GM19035 (cell line): Measurements from ENCODE around the gene CFAP100.

ENCODE experiments used
- ATAC-seq: cut with Tn5 transposase; IDR thresholded peaks from one replicate; pipeline ENCODE4 v1.9.1; 2021; ENCODE audit not compliant: unreplicated experiment

CFAP100 gene

GRCh38 chr3:126475413-126476114 lies 80.9 kb downstream of the CFAP100 start, which contains the start of gene ZXDC:
Gene ZXDC, minus strand, starts transcription at chr3:126475891. Its CDS starts 26 bp downstream, at chr3:126475865.
- peak; percentile 85 for ATAC-seq

- peak; percentile 40 for ATAC-seq
Observed at GRCh38 chr3:126476166-126477060, 81.7 kb downstream of the CFAP100 start.

GRCh38 chr3:126477061-126477380 lies 82.3 kb downstream of the CFAP100 start:
- no peak for ATAC-seq

GRCh38 chr3:126478581-126479310 lies 84.0 kb downstream of the CFAP100 start:
- ATAC-seq = no peak

GRCh38 chr3:126479642-126480041 lies 84.9 kb downstream of the CFAP100 start:
- no peak for ATAC-seq

- no peak for ATAC-seq
Observed at GRCh38 chr3:126480206-126480605, 85.5 kb downstream of the CFAP100 start.

GRCh38 chr3:126480861-126481260 lies 86.2 kb downstream of the CFAP100 start:
- no peak for ATAC-seq

GRCh38 chr3:126481808-126482502 lies 87.2 kb downstream of the CFAP100 start:
- ATAC-seq = no peak

- ATAC-seq = no peak
Observed at GRCh38 chr3:126482503-126483255, 88.0 kb downstream of the CFAP100 start.

GRCh38 chr3:126483321-126483761 lies 88.6 kb downstream of the CFAP100 start:
- ATAC-seq = no peak

- no peak for ATAC-seq
Observed at GRCh38 chr3:126484148-126484547, 89.4 kb downstream of the CFAP100 start.

- no peak for ATAC-seq
Observed at GRCh38 chr3:126484662-126485061, 90.0 kb downstream of the CFAP100 start.

- no peak for ATAC-seq
Observed at GRCh38 chr3:126485176-126485897, 90.6 kb downstream of the CFAP100 start.

GRCh38 chr3:126485956-126486355 lies 91.2 kb downstream of the CFAP100 start:
- ATAC-seq = no peak
